NB4 (cell line): ENCODE measurements around the gene AGAP1.

Experiments
- DNase-seq: peaks from one replicate; pipeline ENCODE4 v3.0.0; 2010; ENCODE audit warnings: low read depth
- H3K4me3 ChIP-seq: one replicate; pipeline ENCODE4 v1.5.1; 2011; ENCODE audit warnings: mild to moderate bottlenecking, low read depth, low read length, moderate library complexity
- MAX ChIP-seq: IDR thresholded peaks from 2 replicates; pipeline ENCODE4 v1.6.1; 2011; ENCODE audit warnings: low read depth, low read length
- MYC ChIP-seq: IDR thresholded peaks from 2 replicates; pipeline ENCODE4 v1.6.1; 2011; ENCODE audit warnings: low read depth, low read length
- POLR2A ChIP-seq: IDR thresholded peaks from 2 replicates; pipeline ENCODE4 v1.6.1; 2011; ENCODE audit warnings: mild to moderate bottlenecking; ENCODE audit not compliant: insufficient read length; ENCODE audit errors: extremely low read depth
- TF ChIP-seq, protein P1 (sequence below): IDR thresholded peaks from one replicate; pipeline ENCODE4 v1.5.1; 2012; ENCODE audit warnings: low read depth, low read length

The AGAP1 gene

DNA sequence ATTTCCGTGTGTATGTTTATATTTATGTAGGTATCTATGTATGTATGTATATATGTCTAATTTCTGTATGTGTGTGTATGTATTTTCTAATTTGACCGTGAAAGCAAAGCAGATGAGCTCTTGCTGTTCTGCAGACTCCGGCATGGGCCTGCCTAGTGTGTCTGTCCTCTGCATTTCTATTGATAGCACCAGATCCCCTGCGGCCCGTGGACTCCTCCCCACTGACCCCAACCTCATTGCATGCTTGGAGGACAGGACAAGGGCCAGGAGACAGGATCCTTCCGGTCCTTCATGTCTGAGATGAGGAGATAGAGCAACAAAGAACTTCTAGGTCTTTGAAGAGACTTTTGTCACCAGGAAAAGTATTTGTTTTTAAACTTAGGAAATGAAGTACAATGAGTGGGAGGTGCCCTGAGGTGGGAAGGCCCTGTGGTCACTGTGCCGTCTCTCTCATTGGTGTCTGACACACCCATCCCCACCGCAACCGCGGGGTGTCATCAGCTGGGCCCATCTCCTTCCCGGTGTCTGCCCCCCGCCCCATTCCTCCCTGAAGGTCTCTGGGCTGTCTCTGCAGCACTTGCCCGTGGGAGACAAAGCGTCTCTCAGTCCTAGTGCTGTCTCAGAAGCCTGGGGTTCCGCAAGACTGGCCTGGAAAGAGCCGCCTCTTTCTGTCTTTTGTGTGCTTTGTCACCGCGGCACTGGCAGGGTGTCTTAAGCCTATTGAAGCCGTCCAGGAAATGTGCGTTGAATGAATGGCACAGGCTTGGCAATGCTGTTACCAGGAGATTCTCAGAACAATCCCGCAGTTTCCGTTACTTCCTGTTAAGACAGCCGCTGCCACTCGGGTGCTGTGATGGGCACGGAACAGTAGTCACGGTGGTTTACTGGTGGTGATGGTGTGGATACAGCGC is 216.4 kb downstream of the AGAP1 start:
- H3K4me3 ChIP-seq: no peak overlapping the region
- DNase-seq: peak; percentile 57
- TF ChIP-seq MAX (no peak), POLR2A (no peak), MYC (no peak)
- TF ChIP-seq, protein P1, sequence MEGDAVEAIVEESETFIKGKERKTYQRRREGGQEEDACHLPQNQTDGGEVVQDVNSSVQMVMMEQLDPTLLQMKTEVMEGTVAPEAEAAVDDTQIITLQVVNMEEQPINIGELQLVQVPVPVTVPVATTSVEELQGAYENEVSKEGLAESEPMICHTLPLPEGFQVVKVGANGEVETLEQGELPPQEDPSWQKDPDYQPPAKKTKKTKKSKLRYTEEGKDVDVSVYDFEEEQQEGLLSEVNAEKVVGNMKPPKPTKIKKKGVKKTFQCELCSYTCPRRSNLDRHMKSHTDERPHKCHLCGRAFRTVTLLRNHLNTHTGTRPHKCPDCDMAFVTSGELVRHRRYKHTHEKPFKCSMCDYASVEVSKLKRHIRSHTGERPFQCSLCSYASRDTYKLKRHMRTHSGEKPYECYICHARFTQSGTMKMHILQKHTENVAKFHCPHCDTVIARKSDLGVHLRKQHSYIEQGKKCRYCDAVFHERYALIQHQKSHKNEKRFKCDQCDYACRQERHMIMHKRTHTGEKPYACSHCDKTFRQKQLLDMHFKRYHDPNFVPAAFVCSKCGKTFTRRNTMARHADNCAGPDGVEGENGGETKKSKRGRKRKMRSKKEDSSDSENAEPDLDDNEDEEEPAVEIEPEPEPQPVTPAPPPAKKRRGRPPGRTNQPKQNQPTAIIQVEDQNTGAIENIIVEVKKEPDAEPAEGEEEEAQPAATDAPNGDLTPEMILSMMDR: no peak

GRCh38 chr2:235710933-235711332 is 217.1 kb downstream of the AGAP1 start:
- no peak for DNase-seq
- no peak overlapping the region for H3K4me3 ChIP-seq
- TF ChIP-seq MYC (no peak), MAX (no peak), POLR2A (no peak)
- TF ChIP-seq, protein P1: no peak

DNA sequence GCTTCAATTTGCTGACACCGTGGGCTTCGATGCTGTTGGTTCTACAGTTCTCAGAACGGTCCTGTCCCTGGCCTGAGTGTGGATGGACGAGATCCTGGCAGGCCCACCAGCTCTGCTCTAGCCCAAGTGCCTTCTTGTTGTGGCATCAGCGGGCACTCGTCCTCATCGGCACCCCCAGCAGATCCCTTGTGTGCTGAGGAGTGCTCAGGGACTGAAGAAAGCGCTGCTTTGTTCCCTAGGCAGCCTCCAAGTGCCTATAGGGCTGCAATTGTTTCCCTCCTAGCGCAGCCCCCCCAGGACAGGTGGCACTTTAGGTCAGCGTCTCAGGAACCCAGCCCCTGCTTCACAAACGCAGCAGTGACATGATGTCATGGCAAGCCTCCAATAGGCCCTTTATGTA is 217.7 kb downstream of the AGAP1 start:
- no peak for DNase-seq
- TF ChIP-seq POLR2A: no peak
- no peak for TF ChIP-seq MYC
- TF ChIP-seq, protein P1: no peak
- TF ChIP-seq MAX: no peak
- no peak overlapping the region for H3K4me3 ChIP-seq

DNA sequence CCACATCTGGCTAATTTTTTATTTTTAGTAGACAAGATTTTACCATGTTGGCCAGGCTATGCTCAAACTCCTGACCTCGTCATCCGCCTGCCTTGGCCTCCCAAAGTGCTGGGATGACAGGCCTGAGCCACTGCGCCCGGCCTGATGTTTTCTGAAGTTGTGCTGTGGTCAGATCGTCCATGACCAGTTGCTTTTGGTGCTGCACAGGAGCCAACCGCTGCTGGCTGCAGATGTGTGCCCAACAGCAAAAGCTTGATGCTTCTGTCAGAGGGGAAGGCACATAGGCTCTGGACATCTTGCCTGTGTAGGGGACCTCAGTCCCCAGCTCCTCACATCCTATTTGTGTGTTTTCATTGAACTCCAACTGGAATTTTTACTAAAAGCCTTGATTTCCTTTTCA is 218.3 kb downstream of the AGAP1 start:
- TF ChIP-seq MYC (no peak), MAX (no peak), POLR2A (no peak)
- TF ChIP-seq, protein P1: no peak
- no peak overlapping the region for H3K4me3 ChIP-seq
- no peak for DNase-seq

DNA sequence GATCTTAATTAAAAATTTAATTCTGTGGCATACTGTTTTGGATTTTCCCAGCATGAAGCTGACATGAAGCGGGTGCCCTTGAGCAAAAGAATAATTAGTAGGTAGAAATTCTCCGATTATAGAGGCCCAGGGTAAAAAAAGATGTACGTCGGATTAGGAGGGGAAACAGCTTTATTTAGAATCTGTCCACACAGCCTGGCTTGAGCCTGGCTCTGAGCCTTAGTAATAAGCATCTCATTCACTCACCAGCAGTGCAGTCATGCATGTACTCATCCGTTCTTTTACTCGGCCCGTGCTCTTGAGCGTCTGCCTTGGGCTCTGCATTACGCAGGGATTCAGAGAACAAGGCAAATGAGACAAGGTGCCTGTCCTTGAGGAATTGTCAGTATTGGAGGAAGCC is 219.3 kb downstream of the AGAP1 start:
- no peak overlapping the region for H3K4me3 ChIP-seq
- no peak for DNase-seq
- TF ChIP-seq MAX (no peak), MYC (no peak), POLR2A (no peak)
- TF ChIP-seq, protein P1: no peak
